Psoas muscle (tissue), 8 donors: ENCODE measurements around the gene PDCD10. TPM values are rescaled to one million over a fixed set of nuclear protein-coding genes. Genes with fewer than 3 reads are reported as not detected.

Source experiments
- ATAC-seq, 4 donors: fragments of 200-7000 bp; cut with Tn5 transposase; one replicate each; pipeline ENCODE4 v1.9.1; 2020; ENCODE audit warnings: moderate library complexity in 3 of 4, mild to moderate bottlenecking in 2 of 4
- DNase-seq, 2 donors: peaks; one replicate each; pipeline ENCODE4 v3.0.0-alpha.2; 2020
- H3K27ac ChIP-seq: fragments of 200-600 bp; one replicate; pipeline ENCODE4 v1.8.0; 2022
- H3K27me3 ChIP-seq, 3 donors: fragments of 200-600 bp in 1 of 3; one replicate each; pipeline versions ENCODE4 v1.6.1 to v1.8.0; 2013 to 2022; ENCODE audit warnings: low read length in 2 of 3, mild to moderate bottlenecking in 2 of 3, moderate library complexity in 1 of 3; ENCODE audit not compliant: insufficient read depth in 3 of 3
- H3K36me3 ChIP-seq, 2 donors: fragments of 200-600 bp in 1 of 2; one replicate each; pipeline versions ENCODE4 v1.6.1 to v1.8.0; 2013 to 2022; ENCODE audit warnings: low read depth in 1 of 2, mild to moderate bottlenecking in 1 of 2, moderate library complexity in 1 of 2; ENCODE audit not compliant: insufficient read depth in 1 of 2
- H3K4me1 ChIP-seq: fragments of 200-600 bp; one replicate; pipeline ENCODE4 v1.8.0; 2022
- H3K4me3 ChIP-seq: fragments of 200-600 bp; one replicate; pipeline ENCODE4 v1.8.0; 2022; ENCODE audit warnings: mild to moderate bottlenecking
- H3K9me3 ChIP-seq: fragments of 200-600 bp; one replicate; pipeline ENCODE4 v1.8.0; 2022
- WGBS, 3 donors: extraction: QIAGEN DNeasy Blood & Tissue Kit; methylation state at CpG; one replicate each; pipeline versions ENCODE4 v1.1.6 to v1.1.7; 2013; 5-methylcytosine and 5-hydroxymethylcytosine counted together
- intact Hi-C, 2 donors: fragments of 100-400 bp; cut with DNase I; formaldehyde crosslinking; loops; one replicate each; pipeline versions ENCODE4 v1.11.0 to v1.14.2; 2022
- polyA plus RNA-seq, 3 donors: library from polyadenylated mRNA; stranded (reverse); fragments of 200-250 nt; gene quantifications; one replicate each; pipeline ENCODE4 v1.2.3, GENCODE V29; 2013
- total RNA-seq, 4 donors: library from RNA; stranded (reverse); fragmentation: NEBNext Ultra II Directional in 2 of 4; extraction: Animal tissue kit (Norgen Biotek cat#: 25700) in 2 of 4; gene quantifications; one replicate each; pipeline versions ENCODE4 v1.2.1 to v1.2.4, GENCODE V29; 2021 to 2023
- TF ChIP-seq, protein P1 (sequence below): fragments of 200-600 bp; IDR thresholded peaks from one replicate; pipeline ENCODE4 v1.8.0; 2022; ENCODE audit warnings: antibody characterized with exemption
- donor health status: healthy with polysubstance abuse.
- donor health status: DM: no; HTN: no; CAD: no; lungs with moderate emphysema.
- donor health status: Bipolar disorder and iron deficiency.
- donor health status: healthy.
- donor health status: DM: yes; HTN: yes; CAD: no.
- donor health status: DM: no; HTN: no; CAD: no.
- donor health status: DM: no; HTN: no; CAD: no.
- donor health status: DM: yes; HTN: yes; CAD: no.

The PDCD10 gene
- total and polyA plus RNA-seq, 7 donors, result 16.4 to 47.9 (median 23.6) TPM

DNA sequence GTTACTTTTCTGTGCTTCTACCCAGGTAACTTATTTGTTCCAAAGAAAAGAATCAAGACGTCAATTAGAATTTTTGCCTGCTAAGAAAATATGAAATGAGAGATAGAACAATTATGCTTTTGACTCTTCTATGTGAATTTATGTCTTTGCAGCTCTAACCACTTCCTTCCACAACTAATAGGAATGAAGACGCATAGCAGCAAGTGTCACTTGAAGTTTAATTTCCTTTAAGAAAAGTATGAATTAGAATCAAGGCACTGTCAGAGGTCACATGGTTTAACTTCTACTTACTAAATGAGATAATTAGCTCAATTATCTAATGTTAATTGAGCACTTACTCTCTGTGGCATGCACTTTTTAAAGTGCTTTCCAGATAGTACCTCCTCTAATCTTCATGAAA lies 84.2 kb downstream of the PDCD10 start:
- ATAC-seq, result no peak
- no peaks in the 10 kb centered on the region for H3K4me1 ChIP-seq
- no peak overlapping the region for H3K4me3 ChIP-seq
- no peaks in the 10 kb centered on the region for H3K36me3 ChIP-seq
- H3K9me3 ChIP-seq, result no peaks in the 10 kb centered on the region
- TF ChIP-seq, protein P1, sequence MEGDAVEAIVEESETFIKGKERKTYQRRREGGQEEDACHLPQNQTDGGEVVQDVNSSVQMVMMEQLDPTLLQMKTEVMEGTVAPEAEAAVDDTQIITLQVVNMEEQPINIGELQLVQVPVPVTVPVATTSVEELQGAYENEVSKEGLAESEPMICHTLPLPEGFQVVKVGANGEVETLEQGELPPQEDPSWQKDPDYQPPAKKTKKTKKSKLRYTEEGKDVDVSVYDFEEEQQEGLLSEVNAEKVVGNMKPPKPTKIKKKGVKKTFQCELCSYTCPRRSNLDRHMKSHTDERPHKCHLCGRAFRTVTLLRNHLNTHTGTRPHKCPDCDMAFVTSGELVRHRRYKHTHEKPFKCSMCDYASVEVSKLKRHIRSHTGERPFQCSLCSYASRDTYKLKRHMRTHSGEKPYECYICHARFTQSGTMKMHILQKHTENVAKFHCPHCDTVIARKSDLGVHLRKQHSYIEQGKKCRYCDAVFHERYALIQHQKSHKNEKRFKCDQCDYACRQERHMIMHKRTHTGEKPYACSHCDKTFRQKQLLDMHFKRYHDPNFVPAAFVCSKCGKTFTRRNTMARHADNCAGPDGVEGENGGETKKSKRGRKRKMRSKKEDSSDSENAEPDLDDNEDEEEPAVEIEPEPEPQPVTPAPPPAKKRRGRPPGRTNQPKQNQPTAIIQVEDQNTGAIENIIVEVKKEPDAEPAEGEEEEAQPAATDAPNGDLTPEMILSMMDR, result no peak
- no peak overlapping the region for H3K27ac ChIP-seq
- intact Hi-C loops, result no loop called here
- peaks cover 0 to 2% (median 0%) of the 10 kb centered on the region in 3 donors for H3K27me3 ChIP-seq
- 73 to 80% (median 77%) methylated on average over 2 of the region's 2 CpGs for WGBS, 3 donors
- no peak for DNase-seq

DNA sequence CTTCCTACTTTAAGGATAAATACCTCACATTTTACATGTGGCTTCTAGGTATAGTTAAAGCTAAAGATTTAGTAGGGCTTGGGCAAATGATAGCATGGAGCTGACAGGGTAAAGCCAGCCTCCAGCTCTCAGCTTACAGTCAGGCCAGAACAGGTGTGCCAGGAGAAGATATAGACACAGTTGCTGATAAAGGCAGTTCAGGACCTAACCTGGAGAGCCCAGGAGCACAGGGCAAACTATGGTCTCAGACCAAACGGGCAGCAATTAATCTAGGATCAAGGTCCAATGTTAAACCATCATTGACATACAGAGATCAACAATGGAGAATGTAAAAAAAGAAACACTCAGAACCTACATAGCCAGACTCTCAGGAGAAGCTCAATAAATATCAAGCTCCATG lies 84.9 kb downstream of the PDCD10 start:
- TF ChIP-seq, protein P1, result no peak
- Histone ChIP-seq H3K27me3 (peaks cover 0 to 2% (median 0%) of the 10 kb centered on the region in 3 donors), H3K27ac (no peak overlapping the region), H3K4me3 (no peak overlapping the region), H3K9me3 (peaks cover 4% of the 10 kb centered on the region), H3K4me1 (no peaks in the 10 kb centered on the region), H3K36me3 (no peaks in the 10 kb centered on the region)
- intact Hi-C loops, result no loop called here
- ATAC-seq, result no peak
- WGBS, 3 donors, result 29 to 38% (median 35%) methylated on average over 1 of the region's 1 CpG
- DNase-seq, result no peak

DNA sequence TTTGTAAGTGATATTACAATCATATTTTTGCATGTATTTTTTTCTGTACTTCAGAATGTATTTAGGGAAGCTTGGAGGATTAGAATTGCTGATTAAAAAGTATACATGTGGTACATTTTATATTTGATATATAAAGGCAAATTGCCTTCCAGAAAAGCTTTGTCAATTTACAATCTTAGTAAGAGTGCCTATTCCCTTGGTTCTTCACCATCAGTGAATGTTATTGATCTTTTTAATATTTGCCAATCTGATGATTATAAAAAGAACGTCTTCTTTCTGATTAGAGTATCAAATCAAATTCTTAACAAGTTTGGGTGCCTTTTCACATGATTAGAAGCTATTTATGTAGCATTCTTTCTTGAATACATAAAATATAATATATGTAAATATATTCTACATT lies 90.1 kb downstream of the PDCD10 start:
- WGBS, 3 donors, result 53 to 63% (median 56%) methylated on average over 1 of the region's 1 CpG
- DNase-seq (no peak), ATAC-seq (no peak)
- TF ChIP-seq, protein P1, result no peak
- no peak overlapping the region for H3K4me3 ChIP-seq
- no peaks in the 10 kb centered on the region for H3K36me3 ChIP-seq
- H3K9me3 ChIP-seq, result peaks cover 11% of the 10 kb centered on the region
- H3K27ac ChIP-seq, result no peak overlapping the region
- H3K4me1 ChIP-seq, result no peaks in the 10 kb centered on the region
- intact Hi-C loops, result no loop called here
- H3K27me3 ChIP-seq, result no peaks in the 10 kb centered on the region

Other genes starting within 250 kb of the PDCD10 start
- 1 to 10 TPM in 1 of 4 donors, under 1 TPM in 2, not detected in 1; 0.36 to 4.4 (median 0.86) TPM for gene WDR49, start 81.0 kb downstream of the PDCD10 start, total RNA-seq
- under 1 TPM in 1 of 3 donors, not detected in 2; 0.03 TPM for gene WDR49, start 81.0 kb downstream of the PDCD10 start, polyA plus RNA-seq
- 1 to 10 TPM; 1.8 to 3.6 (median 2.6) TPM for gene SERPINI1, start 829 bp upstream of the PDCD10 start, total RNA-seq
- 1 to 10 TPM; 1.8 to 5.0 (median 4.5) TPM for gene SERPINI1, start 829 bp upstream of the PDCD10 start, polyA plus RNA-seq